SU-DHL-6 (cell line): Measurements from ENCODE around the gene LRP1B.

Experiments
- CTCF ChIP-seq: fragments of 200-600 bp; sonication (generic); IDR thresholded peaks from one replicate; pipeline ENCODE4 v1.5.1; 2017; ENCODE audit warnings: antibody characterized with exemption, mild to moderate bottlenecking, low read length, moderate library complexity; ENCODE audit not compliant: insufficient read depth, poor library complexity, severe bottlenecking
- EZH2phosphoT487 ChIP-seq: fragments of 200-600 bp; sonication (generic), shearing (Covaris generic); conservative IDR thresholded peaks from 2 replicates; pipeline ENCODE4 v1.6.1; 2018; ENCODE audit warnings: mild to moderate bottlenecking, antibody characterized with exemption, low read length, moderate library complexity, mixed read lengths

- TF ChIP-seq CTCF = no peak
- no peak for TF ChIP-seq EZH2phosphoT487
Observed at GRCh38 chr2:140786585-140786984, 1344.2 kb downstream of the LRP1B start.
